Osteoblast (primary cell): Measurements from ENCODE around the gene CDH8. TPM values are rescaled to one million over a fixed set of nuclear protein-coding genes. Genes with fewer than 3 reads are reported as not detected.

Experiments
- DNase-seq: peaks from one replicate; pipeline ENCODE4 v3.0.0; 2011; ENCODE audit warnings: low spot score, mixed read lengths; ENCODE audit not compliant: insufficient read length; ENCODE audit errors: missing footprints
- H2AFZ ChIP-seq: 2 replicates; pipeline ENCODE4 v1.6.0; 2011; ENCODE audit warnings: mild to moderate bottlenecking, low read length
- H3K27ac ChIP-seq: 2 replicates; pipeline ENCODE4 v1.5.1; 2011; ENCODE audit warnings: mild to moderate bottlenecking, low read depth, low read length, moderate library complexity
- H3K27me3 ChIP-seq: 2 replicates; pipeline ENCODE4 v1.6.0; 2012; ENCODE audit warnings: mild to moderate bottlenecking, control low read depth, inconsistent platforms, low read length, moderate library complexity; ENCODE audit not compliant: insufficient read depth
- H3K36me3 ChIP-seq: 2 replicates; pipeline ENCODE4 v1.5.1; 2011; ENCODE audit warnings: mild to moderate bottlenecking, low read length, control low read depth, moderate library complexity; ENCODE audit not compliant: insufficient read depth
- H3K4me1 ChIP-seq: 2 replicates; pipeline ENCODE4 v1.5.1; 2011; ENCODE audit warnings: mild to moderate bottlenecking, low read length, control low read depth, moderate library complexity; ENCODE audit not compliant: insufficient read depth
- H3K4me2 ChIP-seq: 2 replicates; pipeline ENCODE4 v1.6.0; 2011; ENCODE audit warnings: mild to moderate bottlenecking, low read length; ENCODE audit not compliant: insufficient read depth
- H3K4me3 ChIP-seq: fragments of 200-600 bp; sonication (generic); 3 replicates; pipeline ENCODE4 v1.5.1; 2012; ENCODE audit warnings: mild to moderate bottlenecking, low read length, inconsistent platforms; ENCODE audit not compliant: insufficient read depth
- H3K79me2 ChIP-seq: 2 replicates; pipeline ENCODE4 v1.6.0; 2012; ENCODE audit warnings: mild to moderate bottlenecking, low read length, control low read depth, inconsistent platforms; ENCODE audit not compliant: insufficient read depth
- H3K9me3 ChIP-seq: 2 replicates; pipeline ENCODE4 v1.5.1; 2011; ENCODE audit warnings: low read depth, low read length, control low read depth
- H4K20me1 ChIP-seq: 2 replicates; pipeline ENCODE4 v1.6.0; 2012; ENCODE audit warnings: mild to moderate bottlenecking, low read length, control low read depth; ENCODE audit not compliant: insufficient read depth
- CTCF ChIP-seq: IDR thresholded peaks from 2 replicates; pipeline ENCODE4 v1.5.1; 2011; ENCODE audit warnings: mild to moderate bottlenecking, low read depth, low read length, moderate library complexity; ENCODE audit errors: extremely low read depth
- total RNA-seq: library from RNA; depleted of rRNA; stranded (reverse); fragments of >200 nt; gene quantifications from 2 replicates; pipeline ENCODE4 v1.2.3, GENCODE V29; 2012

Gene CDH8
- total RNA-seq, 1 donor = not detected

DNA sequence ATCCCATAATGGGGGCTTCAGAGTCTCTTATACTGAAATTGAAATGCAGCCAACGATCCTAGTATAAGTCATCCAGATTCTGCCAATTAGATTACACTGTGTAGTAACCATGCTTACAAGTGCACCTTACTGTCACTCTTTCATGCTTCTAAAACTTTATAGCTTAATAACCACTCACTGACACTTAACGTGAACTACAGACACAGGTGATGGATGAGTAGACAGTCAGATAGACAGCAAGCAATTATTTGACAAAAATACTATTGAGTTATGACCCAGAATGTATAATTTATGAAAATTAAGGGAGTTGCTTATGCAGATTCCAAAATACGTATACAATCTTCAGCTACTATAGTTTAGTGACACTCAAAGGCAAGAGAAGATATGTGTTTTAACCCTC lies 6.3 kb downstream of the CDH8 start:
- no peak for TF ChIP-seq CTCF
- Histone ChIP-seq H3K4me3 (no peak overlapping the region), H3K4me1 (no peaks in the 10 kb centered on the region), H3K9me3 (no peaks in the 10 kb centered on the region), H2AFZ (no peak overlapping the region), H3K27me3 (no peaks in the 10 kb centered on the region), H4K20me1 (no peaks in the 10 kb centered on the region), H3K79me2 (no peaks in the 10 kb centered on the region), H3K27ac (no peak overlapping the region), H3K4me2 (no peak overlapping the region), H3K36me3 (no peaks in the 10 kb centered on the region)
- no peak for DNase-seq

DNA sequence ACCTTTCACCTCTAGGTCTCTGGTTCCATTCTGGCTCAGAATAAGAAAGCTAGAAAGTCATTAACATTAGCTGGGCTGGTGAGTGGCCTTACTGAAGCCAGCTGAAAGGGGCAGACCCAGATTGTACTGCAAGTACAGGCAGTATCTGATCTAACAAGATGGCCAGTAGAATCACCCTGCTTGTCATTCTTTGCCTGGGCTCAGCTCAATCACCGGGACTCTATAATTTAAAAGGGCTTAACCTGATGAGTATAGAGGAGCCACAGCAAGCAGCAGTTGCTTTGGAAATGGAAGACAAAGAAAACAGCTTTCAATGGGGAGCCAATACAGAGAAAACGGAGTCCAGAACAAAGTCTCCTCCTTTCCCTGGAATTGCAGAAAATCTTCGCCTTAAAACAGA lies 13.6 kb downstream of the CDH8 start:
- no peak for DNase-seq
- no peak overlapping the region for H2AFZ ChIP-seq
- no peaks in the 10 kb centered on the region for H3K79me2 ChIP-seq
- no peaks in the 10 kb centered on the region for H3K36me3 ChIP-seq
- H3K27ac ChIP-seq = no peak overlapping the region
- H4K20me1 ChIP-seq = no peaks in the 10 kb centered on the region
- H3K9me3 ChIP-seq = no peaks in the 10 kb centered on the region
- no peak for TF ChIP-seq CTCF
- H3K4me1 ChIP-seq = no peaks in the 10 kb centered on the region
- no peak overlapping the region for H3K4me2 ChIP-seq
- no peaks in the 10 kb centered on the region for H3K27me3 ChIP-seq
- no peak overlapping the region for H3K4me3 ChIP-seq

DNA sequence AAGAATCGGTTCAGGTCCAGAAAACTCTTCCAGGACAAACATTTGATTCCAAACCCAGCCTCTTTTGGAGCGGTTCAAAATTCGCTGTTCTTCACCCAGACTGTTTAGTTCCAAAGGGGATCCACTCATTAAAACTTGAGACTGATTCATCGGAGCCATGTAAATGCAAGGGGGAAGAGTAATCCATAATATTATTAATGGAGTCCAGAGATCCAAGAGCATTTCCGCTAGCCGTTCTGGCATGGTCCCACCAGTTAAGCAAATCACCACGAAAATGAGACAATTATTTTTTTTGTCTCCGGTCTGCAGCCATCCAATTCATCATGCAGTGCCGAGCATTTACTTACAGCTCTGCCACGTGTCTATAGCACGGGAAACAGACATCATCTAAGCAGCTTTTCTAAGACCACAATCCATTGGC lies 15.1 kb downstream of the CDH8 start:
- no peaks in the 10 kb centered on the region for H3K27me3 ChIP-seq
- H3K4me1 ChIP-seq = no peaks in the 10 kb centered on the region
- no peaks in the 10 kb centered on the region for H3K36me3 ChIP-seq
- DNase-seq = no peak
- no peak overlapping the region for H3K4me3 ChIP-seq
- no peak overlapping the region for H2AFZ ChIP-seq
- H3K9me3 ChIP-seq = no peaks in the 10 kb centered on the region
- H3K4me2 ChIP-seq = no peak overlapping the region
- H3K79me2 ChIP-seq = no peaks in the 10 kb centered on the region
- no peaks in the 10 kb centered on the region for H4K20me1 ChIP-seq
- H3K27ac ChIP-seq = no peak overlapping the region
- TF ChIP-seq CTCF = no peak

DNA sequence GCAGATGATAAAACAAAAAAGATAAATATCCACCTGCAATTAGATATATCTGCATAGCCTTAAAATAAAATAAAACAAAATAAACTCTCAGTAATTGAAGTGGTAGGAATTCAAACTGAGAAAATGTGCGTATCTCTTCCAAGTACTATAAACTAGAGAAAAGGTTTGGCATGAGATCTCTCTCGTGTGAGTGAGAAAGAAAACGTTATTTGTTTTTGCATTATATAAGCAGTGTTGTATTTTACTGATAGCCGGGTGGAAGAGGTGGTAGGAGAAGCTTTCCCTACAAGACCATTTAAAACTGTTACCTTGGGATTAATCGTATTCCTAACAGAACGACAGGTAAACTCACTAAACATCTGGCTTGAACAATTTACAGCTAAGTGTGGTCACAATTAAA lies 15.6 kb downstream of the CDH8 start:
- no peaks in the 10 kb centered on the region for H3K4me1 ChIP-seq
- H3K27ac ChIP-seq = no peak overlapping the region
- H3K4me2 ChIP-seq = no peak overlapping the region
- H4K20me1 ChIP-seq = no peaks in the 10 kb centered on the region
- no peaks in the 10 kb centered on the region for H3K27me3 ChIP-seq
- H3K4me3 ChIP-seq = no peak overlapping the region
- H3K9me3 ChIP-seq = no peaks in the 10 kb centered on the region
- no peaks in the 10 kb centered on the region for H3K79me2 ChIP-seq
- H2AFZ ChIP-seq = no peak overlapping the region
- no peak for DNase-seq
- no peaks in the 10 kb centered on the region for H3K36me3 ChIP-seq
- TF ChIP-seq CTCF = no peak
